GM13977 (cell line): ENCODE data around the gene DEF6.

Source experiments
- DNase-seq: peaks from one replicate; pipeline ENCODE4 v3.0.0; 2012; ENCODE audit warnings: low spot score
- CTCF ChIP-seq: IDR thresholded peaks from 2 replicates; pipeline ENCODE4 v1.5.1; 2012; ENCODE audit warnings: mild to moderate bottlenecking, control low read depth; ENCODE audit not compliant: insufficient read depth; ENCODE audit errors: extremely low read depth, missing control alignments
- in situ Hi-C: fragments of 300-500 bp; cut with MboI; formaldehyde crosslinking; loops from one replicate; pipeline ENCODE4 v1.12.0; 2022; ENCODE audit warnings: low sequenced_read_pairs, low pct_unique_long_range_greater_than_20kb, mixed read lengths, inconsistent platforms; ENCODE audit not compliant: unreplicated experiment

Gene DEF6

GRCh38 chr6:35357677-35358076 is 60.1 kb downstream of the DEF6 start:
- no peak for DNase-seq
- in situ Hi-C loops, result no loop called here
- no peak for TF ChIP-seq CTCF

DNA sequence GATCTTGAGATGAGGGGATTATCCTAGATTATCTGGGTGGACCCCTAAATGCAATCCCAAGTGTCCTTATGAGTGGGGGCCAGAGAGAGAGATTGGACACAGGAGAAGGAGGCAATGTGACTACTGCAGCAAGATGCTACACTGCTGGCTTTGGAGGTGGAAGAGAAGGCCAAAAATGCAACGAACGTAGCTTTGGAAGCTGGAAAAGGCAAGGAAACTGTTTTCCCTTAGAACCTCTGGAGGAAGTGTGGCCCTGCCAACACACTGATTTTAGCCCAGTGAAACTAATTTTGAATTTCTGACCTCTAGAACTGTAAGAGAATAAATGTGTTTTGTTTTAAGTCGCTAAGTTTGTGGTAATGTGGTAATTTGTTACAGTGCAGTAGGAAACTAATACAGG is 60.5 kb downstream of the DEF6 start:
- no peak for DNase-seq
- no peak for TF ChIP-seq CTCF
- in situ Hi-C loops, result no loop called here

DNA sequence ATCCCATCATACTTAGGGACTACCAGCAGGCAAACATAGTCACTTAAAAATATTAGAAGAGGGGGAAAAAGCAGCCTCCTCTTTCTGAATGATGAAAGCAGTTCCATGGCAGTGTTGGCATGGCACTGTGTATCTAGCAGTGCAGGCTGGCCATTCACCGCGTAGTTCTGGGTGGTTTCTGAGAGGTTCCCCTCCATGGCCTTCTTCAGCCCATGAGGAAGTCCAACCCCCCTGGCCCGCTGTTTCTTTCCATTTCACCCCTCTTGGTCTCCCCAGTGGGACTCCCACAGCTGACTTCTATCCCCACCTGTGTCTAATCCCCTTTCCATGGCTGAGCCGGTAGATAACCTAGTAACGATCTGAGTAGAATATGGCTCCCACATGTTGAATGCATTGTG is 61.7 kb downstream of the DEF6 start:
- DNase-seq, result no peak
- TF ChIP-seq CTCF, result no peak
- in situ Hi-C loops, result no loop called here

DNA sequence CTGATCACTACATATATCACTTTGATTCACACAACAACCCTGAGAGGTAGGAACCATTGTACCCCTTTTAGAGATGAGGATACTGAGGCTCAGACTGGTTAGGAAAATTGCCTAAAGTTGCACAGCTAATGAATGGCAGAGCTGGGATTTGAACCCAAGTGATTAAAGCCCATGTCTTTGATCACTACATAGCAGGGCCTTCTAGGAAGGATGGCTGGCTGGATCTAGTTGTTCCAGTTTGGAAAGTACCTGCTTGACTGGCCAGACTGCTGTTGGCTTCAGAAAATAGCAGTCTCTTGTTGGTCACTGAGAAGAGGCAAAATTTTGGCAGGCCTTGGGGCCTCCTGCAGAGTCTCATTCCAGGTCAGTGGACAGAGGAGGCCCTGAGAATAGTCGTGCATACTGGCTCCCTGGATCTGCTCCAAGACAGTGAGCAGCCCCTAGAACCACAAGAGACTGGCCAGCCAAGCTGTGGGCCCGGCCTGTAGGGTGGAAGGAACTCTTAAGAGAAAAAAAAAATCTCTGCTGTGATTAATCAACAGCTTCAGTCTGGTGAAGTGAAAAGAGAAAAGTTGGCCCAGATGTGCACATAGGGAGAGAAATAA is 62.2 kb downstream of the DEF6 start:
- in situ Hi-C loops, result no loop called here
- no peak for TF ChIP-seq CTCF

GRCh38 chr6:35360349-35361138 is 62.9 kb downstream of the DEF6 start:
- no peak for DNase-seq
- no peak for TF ChIP-seq CTCF
- in situ Hi-C loops, result no loop called here

More for the DNA sequence above, 62.2 kb downstream of the DEF6 start:
- no peak for DNase-seq

DNA sequence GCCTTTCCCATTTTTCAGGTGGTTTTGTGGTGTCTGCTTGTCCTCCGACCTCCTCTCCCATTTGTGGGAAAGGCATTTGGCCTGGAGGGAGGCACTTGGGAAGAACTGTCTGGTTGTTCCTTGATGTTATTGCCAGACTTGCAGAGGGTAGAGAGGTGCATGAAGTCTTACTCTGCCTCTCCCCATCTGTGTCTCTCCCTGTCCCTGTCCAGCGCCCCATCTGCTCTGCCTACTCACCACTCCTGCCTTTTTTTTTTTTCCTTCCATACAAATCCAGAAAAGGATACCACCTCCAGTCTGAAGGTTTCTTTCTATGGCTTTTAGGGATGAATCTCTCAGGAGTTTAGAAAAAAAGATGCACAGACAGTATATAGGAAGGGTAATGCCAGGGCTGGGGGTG is 64.6 kb downstream of the DEF6 start:
- TF ChIP-seq CTCF, result no peak
- in situ Hi-C loops, result no loop called here
- no peak for DNase-seq
